Loucy (cell line): ENCODE results near the gene CLINT1.

Experiments
- H2AFZ ChIP-seq: fragments of 200-600 bp; sonication (generic); 2 replicates; pipeline ENCODE4 v1.6.0; 2016; ENCODE audit warnings: antibody characterized with exemption, mild to moderate bottlenecking, low read length, moderate library complexity
- H3F3A ChIP-seq: fragments of 200-600 bp; 2 replicates; pipeline ENCODE4 v1.6.0; 2016; ENCODE audit warnings: antibody characterized with exemption, low read depth, mild to moderate bottlenecking
- H3K27me3 ChIP-seq: fragments of 200-600 bp; sonication (generic); 2 replicates; pipeline ENCODE4 v1.6.1; 2014; ENCODE audit warnings: low read length, mild to moderate bottlenecking; ENCODE audit not compliant: insufficient read depth, poor library complexity, severe bottlenecking
- H3K36me3 ChIP-seq: fragments of 200-600 bp; sonication (generic); 2 replicates; pipeline ENCODE4 v1.6.1; 2016; ENCODE audit warnings: low read length; ENCODE audit not compliant: insufficient read depth
- H3K4me1 ChIP-seq: fragments of 200-600 bp; sonication (generic); 2 replicates; pipeline ENCODE4 v1.5.1; 2014; ENCODE audit warnings: low read length, mild to moderate bottlenecking; ENCODE audit not compliant: insufficient read depth, poor library complexity, severe bottlenecking
- H3K4me2 ChIP-seq: fragments of 200-600 bp; sonication (generic); 2 replicates; pipeline ENCODE4 v1.6.0; 2014; ENCODE audit warnings: antibody characterized with exemption, low read length, low read depth, mild to moderate bottlenecking; ENCODE audit not compliant: poor library complexity, severe bottlenecking
- H3K4me3 ChIP-seq: fragments of 200-600 bp; sonication (generic); 2 replicates; pipeline ENCODE4 v1.5.1; 2014; ENCODE audit warnings: low read length, mild to moderate bottlenecking, mixed read lengths; ENCODE audit not compliant: poor library complexity, severe bottlenecking
- H3K79me2 ChIP-seq: fragments of 200-600 bp; sonication (generic); 2 replicates; pipeline ENCODE4 v1.6.1; 2014; ENCODE audit warnings: low read length; ENCODE audit not compliant: insufficient read depth
- H3K9ac ChIP-seq: fragments of 200-600 bp; sonication (generic); 2 replicates; pipeline ENCODE4 v1.6.0; 2014; ENCODE audit warnings: mild to moderate bottlenecking, low read depth, low read length, moderate library complexity; ENCODE audit not compliant: poor library complexity, severe bottlenecking
- H3K9me2 ChIP-seq: fragments of 200-600 bp; sonication (generic); replicated peaks from 2 replicates; pipeline ENCODE4 v1.6.1; 2016; ENCODE audit warnings: low read depth, low read length, mixed read lengths
- H3K9me3 ChIP-seq: fragments of 200-600 bp; sonication (generic); 2 replicates; pipeline ENCODE4 v1.6.1; 2014; ENCODE audit warnings: mild to moderate bottlenecking, antibody characterized with exemption, low read length, low read depth; ENCODE audit not compliant: insufficient read depth
- H4K20me1 ChIP-seq: fragments of 200-600 bp; sonication (generic); 2 replicates; pipeline ENCODE4 v1.6.0; 2014; ENCODE audit warnings: antibody characterized with exemption, low read length, mild to moderate bottlenecking; ENCODE audit not compliant: insufficient read depth, poor library complexity, severe bottlenecking
- EZH2phosphoT487 ChIP-seq: fragments of 200-600 bp; IDR thresholded peaks from 2 replicates; pipeline ENCODE4 v1.6.1; 2018; ENCODE audit warnings: antibody characterized with exemption, mild to moderate bottlenecking, moderate library complexity, borderline replicate concordance
- TF ChIP-seq, protein P1 (sequence below): fragments of 200-600 bp; sonication (generic); conservative IDR thresholded peaks from 2 replicates; pipeline ENCODE4 v1.5.1; 2014; ENCODE audit warnings: mild to moderate bottlenecking, antibody characterized with exemption, low read length

CLINT1 gene

GRCh38 chr5:157858527-157859226 is at the start of gene CLINT1:
CLINT1 (minus strand) TSS chr5:157859145; CDS start chr5:157858970, 175 bp downstream.
- H4K20me1 ChIP-seq, result peaks cover 34% of the 10 kb centered on the region
- H2AFZ ChIP-seq, result peak within 1 kb of the TSS; percentile 70
- H3K4me1 ChIP-seq, result peaks cover 17% of the 10 kb centered on the region
- peak within 1 kb of the TSS; percentile 92 for H3K9ac ChIP-seq
- no peaks in the 10 kb centered on the region for H3F3A ChIP-seq
- no peaks in the 10 kb centered on the region for H3K36me3 ChIP-seq
- peaks cover 53% of the 10 kb centered on the region for H3K79me2 ChIP-seq
- no peaks in the 10 kb centered on the region for H3K9me3 ChIP-seq
- H3K27me3 ChIP-seq, result no peaks in the 10 kb centered on the region
- H3K9me2 ChIP-seq, result no peaks in the 10 kb centered on the region
- H3K4me2 ChIP-seq, result peak within 1 kb of the TSS; percentile 77
- TF ChIP-seq, protein P1, sequence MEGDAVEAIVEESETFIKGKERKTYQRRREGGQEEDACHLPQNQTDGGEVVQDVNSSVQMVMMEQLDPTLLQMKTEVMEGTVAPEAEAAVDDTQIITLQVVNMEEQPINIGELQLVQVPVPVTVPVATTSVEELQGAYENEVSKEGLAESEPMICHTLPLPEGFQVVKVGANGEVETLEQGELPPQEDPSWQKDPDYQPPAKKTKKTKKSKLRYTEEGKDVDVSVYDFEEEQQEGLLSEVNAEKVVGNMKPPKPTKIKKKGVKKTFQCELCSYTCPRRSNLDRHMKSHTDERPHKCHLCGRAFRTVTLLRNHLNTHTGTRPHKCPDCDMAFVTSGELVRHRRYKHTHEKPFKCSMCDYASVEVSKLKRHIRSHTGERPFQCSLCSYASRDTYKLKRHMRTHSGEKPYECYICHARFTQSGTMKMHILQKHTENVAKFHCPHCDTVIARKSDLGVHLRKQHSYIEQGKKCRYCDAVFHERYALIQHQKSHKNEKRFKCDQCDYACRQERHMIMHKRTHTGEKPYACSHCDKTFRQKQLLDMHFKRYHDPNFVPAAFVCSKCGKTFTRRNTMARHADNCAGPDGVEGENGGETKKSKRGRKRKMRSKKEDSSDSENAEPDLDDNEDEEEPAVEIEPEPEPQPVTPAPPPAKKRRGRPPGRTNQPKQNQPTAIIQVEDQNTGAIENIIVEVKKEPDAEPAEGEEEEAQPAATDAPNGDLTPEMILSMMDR, result no peak
- no peak for TF ChIP-seq EZH2phosphoT487
- peak within 1 kb of the TSS; percentile 99 for H3K4me3 ChIP-seq

GRCh38 chr5:157908459-157908858 is 49.5 kb upstream of the CLINT1 start:
- no peak overlapping the region for H2AFZ ChIP-seq
- H3K4me3 ChIP-seq, result no peak overlapping the region
- H4K20me1 ChIP-seq, result no peaks in the 10 kb centered on the region
- H3K9ac ChIP-seq, result no peak overlapping the region
- no peaks in the 10 kb centered on the region for H3K9me2 ChIP-seq
- H3K9me3 ChIP-seq, result no peaks in the 10 kb centered on the region
- TF ChIP-seq, protein P1, result no peak
- no peak for TF ChIP-seq EZH2phosphoT487
- no peaks in the 10 kb centered on the region for H3F3A ChIP-seq
- H3K27me3 ChIP-seq, result no peaks in the 10 kb centered on the region
- H3K79me2 ChIP-seq, result no peaks in the 10 kb centered on the region
- H3K36me3 ChIP-seq, result no peaks in the 10 kb centered on the region
- no peak overlapping the region for H3K4me2 ChIP-seq
- no peaks in the 10 kb centered on the region for H3K4me1 ChIP-seq

GRCh38 chr5:157907479-157907878 is 48.5 kb upstream of the CLINT1 start:
- Histone ChIP-seq H3K9me3 (no peaks in the 10 kb centered on the region), H3K4me3 (no peak overlapping the region), H3K4me1 (no peaks in the 10 kb centered on the region), H3K9ac (no peak overlapping the region), H3F3A (no peaks in the 10 kb centered on the region), H3K4me2 (no peak overlapping the region), H4K20me1 (no peaks in the 10 kb centered on the region), H3K79me2 (no peaks in the 10 kb centered on the region), H3K27me3 (no peaks in the 10 kb centered on the region), H3K36me3 (no peaks in the 10 kb centered on the region), H2AFZ (no peak overlapping the region), H3K9me2 (no peaks in the 10 kb centered on the region)
- TF ChIP-seq, protein P1, result no peak
- TF ChIP-seq EZH2phosphoT487, result no peak
